Type B pancreatic cell (in vitro differentiated cells): ENCODE results near the gene MIDN. TPM values are rescaled to one million over a fixed set of nuclear protein-coding genes. Genes with fewer than 3 reads are reported as not detected.

Source experiments
- DNase-seq: peaks from one replicate; pipeline ENCODE4 v3.0.0; 2021; ENCODE audit warnings: mixed read lengths; ENCODE audit not compliant: unreplicated experiment; ENCODE audit errors: extremely low spot score
- H3K27ac Mint-ChIP-seq: 2 replicates; pipeline ENCODE4 v1.8.0; 2021; ENCODE audit warnings: mild to moderate bottlenecking, mixed read lengths
- H3K27me3 Mint-ChIP-seq: 2 replicates; pipeline ENCODE4 v1.8.0; 2021; ENCODE audit warnings: mixed read lengths
- H3K36me3 Mint-ChIP-seq: 2 replicates; pipeline ENCODE4 v1.8.0; 2021; ENCODE audit warnings: mixed read lengths
- H3K4me1 Mint-ChIP-seq: one replicate; pipeline ENCODE4 v1.8.0; 2021; ENCODE audit warnings: mixed read lengths; ENCODE audit not compliant: unreplicated experiment
- H3K4me3 Mint-ChIP-seq: 2 replicates; pipeline ENCODE4 v1.8.0; 2021; ENCODE audit warnings: mild to moderate bottlenecking, mixed read lengths
- H3K9me3 Mint-ChIP-seq: 2 replicates; pipeline ENCODE4 v1.8.0; 2021; ENCODE audit warnings: mixed read lengths
- total RNA-seq: library from RNA; stranded (reverse); gene quantifications from 2 replicates; pipeline ENCODE4 v1.2.1, GENCODE V29; 2021; ENCODE audit warnings: low replicate concordance
- TF ChIP-seq, protein P1 (sequence below): fragments of 200-600 bp; sonication (generic); conservative IDR thresholded peaks from 2 replicates; pipeline ENCODE4 v1.5.0; 2021; ENCODE audit warnings: antibody characterized with exemption, mild to moderate bottlenecking

MIDN gene
- total RNA-seq, 1 donor from 2014 or later = 122 TPM

DNA sequence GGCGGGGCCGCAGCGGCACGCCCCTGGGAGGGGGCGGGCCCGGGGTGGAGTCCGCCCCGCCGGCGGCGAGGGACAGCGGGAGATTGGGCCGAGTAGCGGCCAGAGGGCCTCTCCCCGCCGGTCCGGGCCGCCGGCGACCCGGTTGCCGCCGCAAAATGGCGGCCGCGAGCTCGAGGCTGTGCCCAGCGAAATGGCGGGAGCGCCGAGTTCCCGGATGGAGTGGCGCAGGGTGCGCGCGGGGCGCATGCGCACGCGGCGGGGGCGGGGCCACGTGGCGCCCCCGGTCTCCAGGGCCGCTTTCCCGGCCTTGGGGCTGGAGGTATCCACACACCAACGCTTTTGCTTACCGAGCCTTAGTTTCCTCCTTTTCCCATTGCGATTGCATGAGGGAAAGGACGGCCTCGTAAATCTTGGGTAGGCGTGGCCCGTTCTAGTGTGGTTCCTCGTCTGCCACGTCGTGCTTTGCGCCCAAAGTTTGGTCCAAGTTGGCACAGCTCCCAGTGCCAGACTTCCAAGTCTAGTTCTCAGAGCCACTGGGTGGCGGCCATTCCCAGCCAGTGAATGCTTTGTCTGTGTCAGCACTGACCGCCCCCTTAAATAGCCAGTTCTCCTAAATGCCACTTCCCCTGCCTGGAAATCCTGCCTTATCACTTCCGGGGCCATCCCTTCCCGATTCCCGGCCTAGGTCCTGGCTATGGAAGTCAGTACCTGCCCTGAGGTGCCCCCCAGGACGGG is 21.3 kb downstream of the MIDN start:
- DNase-seq = peak; percentile 93
- H3K9me3 Mint-ChIP-seq = no peaks in the 10 kb centered on the region
- H3K4me1 Mint-ChIP-seq = peaks cover 37% of the 10 kb centered on the region
- TF ChIP-seq, protein P1, sequence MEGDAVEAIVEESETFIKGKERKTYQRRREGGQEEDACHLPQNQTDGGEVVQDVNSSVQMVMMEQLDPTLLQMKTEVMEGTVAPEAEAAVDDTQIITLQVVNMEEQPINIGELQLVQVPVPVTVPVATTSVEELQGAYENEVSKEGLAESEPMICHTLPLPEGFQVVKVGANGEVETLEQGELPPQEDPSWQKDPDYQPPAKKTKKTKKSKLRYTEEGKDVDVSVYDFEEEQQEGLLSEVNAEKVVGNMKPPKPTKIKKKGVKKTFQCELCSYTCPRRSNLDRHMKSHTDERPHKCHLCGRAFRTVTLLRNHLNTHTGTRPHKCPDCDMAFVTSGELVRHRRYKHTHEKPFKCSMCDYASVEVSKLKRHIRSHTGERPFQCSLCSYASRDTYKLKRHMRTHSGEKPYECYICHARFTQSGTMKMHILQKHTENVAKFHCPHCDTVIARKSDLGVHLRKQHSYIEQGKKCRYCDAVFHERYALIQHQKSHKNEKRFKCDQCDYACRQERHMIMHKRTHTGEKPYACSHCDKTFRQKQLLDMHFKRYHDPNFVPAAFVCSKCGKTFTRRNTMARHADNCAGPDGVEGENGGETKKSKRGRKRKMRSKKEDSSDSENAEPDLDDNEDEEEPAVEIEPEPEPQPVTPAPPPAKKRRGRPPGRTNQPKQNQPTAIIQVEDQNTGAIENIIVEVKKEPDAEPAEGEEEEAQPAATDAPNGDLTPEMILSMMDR = no peak
- peaks cover 17% of the 10 kb centered on the region for H3K36me3 Mint-ChIP-seq
- peak overlapping the region; percentile 89 for H3K4me3 Mint-ChIP-seq
- H3K27me3 Mint-ChIP-seq = peaks cover 3% of the 10 kb centered on the region
- H3K27ac Mint-ChIP-seq = peak overlapping the region; percentile 90

DNA sequence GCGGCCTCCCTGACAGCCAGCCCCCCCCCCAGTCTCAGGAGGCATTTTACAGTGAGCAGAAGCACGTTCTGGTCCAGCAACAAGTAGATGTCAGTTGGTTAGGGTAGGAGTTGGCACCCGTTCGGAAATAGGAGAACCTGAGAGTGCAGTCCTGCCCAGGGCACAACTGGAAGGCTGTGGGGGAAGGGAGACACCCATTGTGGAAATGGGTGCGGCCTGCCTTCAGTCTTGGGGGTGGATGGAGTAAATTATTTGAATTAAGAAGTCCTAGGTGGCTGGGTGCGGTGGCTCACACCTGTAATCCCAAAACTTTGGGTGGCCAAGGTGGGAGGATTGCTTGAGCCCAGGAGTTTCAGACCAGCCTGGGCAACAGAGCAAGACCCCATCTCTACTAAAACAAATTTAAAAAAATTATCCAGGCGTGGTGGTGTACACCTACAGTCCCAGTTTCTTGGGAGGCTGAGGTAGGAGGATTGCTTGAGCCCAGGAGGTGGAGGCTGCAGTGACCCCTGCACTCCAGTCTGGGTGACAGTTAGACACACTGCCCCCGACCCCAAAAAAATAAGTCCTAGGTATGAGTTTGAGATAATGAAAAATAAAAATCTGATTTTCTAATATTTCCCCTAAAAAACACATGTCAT is 21.9 kb downstream of the MIDN start:
- Mint-ChIP-seq H3K36me3 (peaks cover 17% of the 10 kb centered on the region), H3K4me1 (peaks cover 33% of the 10 kb centered on the region), H3K27me3 (peaks cover 3% of the 10 kb centered on the region), H3K27ac (peak overlapping the region; percentile 90), H3K9me3 (no peaks in the 10 kb centered on the region), H3K4me3 (peak overlapping the region; percentile 89)
- TF ChIP-seq, protein P1 = no peak
- no peak for DNase-seq

DNA sequence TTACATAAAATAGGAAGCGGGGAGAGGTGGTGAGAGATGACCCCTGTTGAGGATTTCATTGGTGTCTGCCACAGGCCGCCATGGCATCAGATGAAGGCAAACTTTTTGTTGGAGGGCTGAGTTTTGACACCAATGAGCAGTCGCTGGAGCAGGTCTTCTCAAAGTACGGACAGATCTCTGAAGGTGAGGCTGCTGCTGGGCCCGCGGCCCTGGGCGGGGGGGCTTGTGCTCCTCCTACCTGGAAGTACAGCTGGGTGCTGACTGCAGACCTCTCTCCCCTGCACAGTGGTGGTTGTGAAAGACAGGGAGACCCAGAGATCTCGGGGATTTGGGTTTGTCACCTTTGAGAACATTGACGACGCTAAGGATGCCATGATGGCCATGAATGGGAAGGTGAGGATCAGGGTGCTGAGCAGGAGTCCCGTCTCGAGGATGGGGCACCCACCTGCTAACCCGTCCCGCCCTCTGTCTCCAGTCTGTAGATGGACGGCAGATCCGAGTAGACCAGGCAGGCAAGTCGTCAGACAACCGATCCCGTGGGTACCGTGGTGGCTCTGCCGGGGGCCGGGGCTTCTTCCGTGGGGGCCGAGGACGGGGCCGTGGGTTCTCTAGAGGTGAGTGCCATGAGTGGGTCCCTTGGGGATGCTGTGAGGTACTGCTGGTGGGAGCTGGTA is 22.6 kb downstream of the MIDN start:
- peaks cover 32% of the 10 kb centered on the region for H3K4me1 Mint-ChIP-seq
- peak overlapping the region; percentile 90 for H3K27ac Mint-ChIP-seq
- TF ChIP-seq, protein P1 = no peak
- H3K9me3 Mint-ChIP-seq = no peaks in the 10 kb centered on the region
- H3K27me3 Mint-ChIP-seq = peaks cover 3% of the 10 kb centered on the region
- H3K36me3 Mint-ChIP-seq = peaks cover 17% of the 10 kb centered on the region
- DNase-seq = no peak
- H3K4me3 Mint-ChIP-seq = peak overlapping the region; percentile 89

DNA sequence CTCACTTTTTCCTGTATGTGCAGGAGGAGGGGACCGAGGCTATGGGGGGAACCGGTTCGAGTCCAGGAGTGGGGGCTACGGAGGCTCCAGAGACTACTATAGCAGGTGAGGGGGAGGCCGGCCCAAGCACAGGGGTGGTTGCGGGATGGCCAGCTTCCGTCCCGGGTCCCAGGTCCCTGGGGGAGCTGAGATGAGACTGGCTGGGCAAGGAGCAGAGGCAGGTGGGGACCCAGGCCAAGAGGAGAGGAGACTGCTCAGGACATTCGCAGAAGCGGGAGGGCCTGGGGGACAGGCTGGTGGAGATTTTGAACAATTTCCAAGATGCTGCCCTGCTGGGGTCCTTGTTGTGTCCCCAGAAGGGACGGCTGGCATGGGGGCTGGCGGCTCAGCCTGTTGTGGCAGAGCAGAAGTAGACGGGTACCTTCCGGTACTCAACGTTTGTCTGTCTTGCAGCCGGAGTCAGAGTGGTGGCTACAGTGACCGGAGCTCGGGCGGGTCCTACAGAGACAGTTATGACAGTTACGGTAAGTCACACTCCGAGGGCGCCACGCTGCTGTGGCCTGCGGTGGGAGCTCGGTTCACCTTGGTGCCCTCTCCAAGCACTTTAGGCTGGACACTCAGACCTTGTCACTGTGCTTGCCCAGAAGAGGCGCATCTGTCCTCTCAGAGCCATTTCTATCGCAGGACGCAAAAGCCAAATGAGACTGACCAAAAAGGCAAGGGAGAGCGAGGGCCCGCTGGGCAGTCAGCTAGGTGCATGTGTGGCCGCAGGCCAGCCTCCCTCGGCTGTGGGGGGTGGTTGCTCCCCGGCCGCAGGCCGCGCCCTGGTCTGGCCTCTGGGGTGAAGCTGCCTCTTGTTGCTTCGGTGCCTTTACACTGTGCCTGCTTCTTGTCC is 23.4 kb downstream of the MIDN start:
- Mint-ChIP-seq H3K4me1 (peaks cover 34% of the 10 kb centered on the region), H3K9me3 (no peaks in the 10 kb centered on the region), H3K27me3 (peaks cover 3% of the 10 kb centered on the region), H3K27ac (peak overlapping the region; percentile 90), H3K4me3 (peak overlapping the region; percentile 89), H3K36me3 (peaks cover 17% of the 10 kb centered on the region)
- TF ChIP-seq, protein P1 = no peak
- no peak for DNase-seq
